Middle frontal gyrus (tissue), 1 donor: ENCODE data around the gene STOM.

ENCODE experiments used
- DNase-seq: peaks from one replicate; pipeline ENCODE4 v3.0.0-alpha.2; 2015; ENCODE audit warnings: low spot score; ENCODE audit errors: extremely low spot score

Gene STOM

DNA sequence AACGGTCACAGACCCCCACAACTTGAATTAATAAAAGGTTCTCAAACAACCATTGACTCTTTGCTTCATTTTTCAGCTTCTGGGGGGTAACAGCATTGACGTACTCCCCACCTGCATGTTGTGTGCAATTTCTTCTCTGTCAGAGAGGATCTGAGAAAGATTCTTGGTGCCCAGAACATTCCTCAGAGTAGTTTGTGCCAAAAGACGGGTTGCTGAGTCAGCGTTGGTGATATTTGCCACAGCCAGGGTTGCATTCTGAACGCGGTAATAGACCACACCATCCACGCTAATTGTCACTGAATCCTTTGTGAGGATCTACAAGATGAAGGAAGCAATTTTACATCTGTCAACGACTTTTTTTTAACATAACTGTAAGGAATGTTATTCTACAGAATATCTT, 21.0 kb downstream of the STOM start:
- DNase-seq = no peak

DNA sequence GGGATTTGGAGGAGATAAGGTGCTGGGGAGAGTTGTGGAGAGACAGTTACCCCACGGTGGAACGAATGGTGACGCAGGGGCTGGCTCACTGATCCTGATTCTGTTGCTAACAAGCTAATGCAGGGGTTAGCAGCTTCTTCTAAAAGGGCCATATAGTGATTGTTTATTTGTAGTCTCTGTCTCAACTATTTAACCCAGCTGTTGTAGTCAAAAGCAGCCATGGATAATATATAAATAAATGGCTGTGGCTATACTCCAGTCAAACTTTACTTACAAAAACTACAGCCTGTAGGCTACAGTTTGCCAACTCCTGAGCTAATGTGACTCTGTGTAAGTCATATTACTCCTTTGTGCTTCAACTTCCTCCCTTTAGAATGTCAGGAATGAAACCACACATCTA, 21.8 kb downstream of the STOM start:
- DNase-seq = no peak

DNA sequence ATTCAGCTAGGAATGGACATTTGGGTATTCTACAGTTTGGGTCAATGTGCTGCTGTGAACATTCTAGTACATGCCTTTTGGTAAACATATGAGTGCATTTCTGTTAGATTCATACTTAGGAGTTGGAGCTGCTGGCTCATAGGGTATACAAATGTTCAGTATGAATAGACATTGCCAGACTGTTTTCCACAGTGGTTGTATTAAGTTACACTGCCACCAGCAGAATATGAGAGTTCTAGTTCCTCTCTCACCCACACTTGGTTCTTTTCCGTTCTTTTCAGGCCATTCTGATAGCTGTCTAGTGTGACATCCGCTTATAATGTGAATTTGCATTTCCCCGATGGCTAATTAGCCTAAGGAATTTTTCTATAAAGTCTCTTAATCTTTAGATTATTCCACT, 25.0 kb downstream of the STOM start:
- DNase-seq = no peak

DNA sequence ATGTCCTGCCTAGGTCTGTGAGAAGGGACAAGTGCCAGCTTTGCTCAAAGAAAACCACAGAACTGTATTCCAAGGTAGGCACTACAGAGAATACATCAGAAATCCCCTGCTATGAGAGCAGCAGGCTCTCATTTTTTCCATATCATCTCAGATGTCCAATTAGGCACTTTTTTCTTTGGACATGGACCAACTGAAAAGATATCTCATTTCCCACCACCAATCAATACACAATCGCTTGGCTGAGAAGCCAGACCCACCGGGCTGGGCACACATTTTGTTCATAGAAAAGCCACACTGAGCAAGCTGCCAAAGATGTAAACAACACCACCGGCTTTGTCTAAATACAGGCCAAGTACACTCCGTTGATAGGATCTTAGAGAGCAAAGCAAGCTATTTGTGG, 25.9 kb downstream of the STOM start:
- DNase-seq = no peak

DNA sequence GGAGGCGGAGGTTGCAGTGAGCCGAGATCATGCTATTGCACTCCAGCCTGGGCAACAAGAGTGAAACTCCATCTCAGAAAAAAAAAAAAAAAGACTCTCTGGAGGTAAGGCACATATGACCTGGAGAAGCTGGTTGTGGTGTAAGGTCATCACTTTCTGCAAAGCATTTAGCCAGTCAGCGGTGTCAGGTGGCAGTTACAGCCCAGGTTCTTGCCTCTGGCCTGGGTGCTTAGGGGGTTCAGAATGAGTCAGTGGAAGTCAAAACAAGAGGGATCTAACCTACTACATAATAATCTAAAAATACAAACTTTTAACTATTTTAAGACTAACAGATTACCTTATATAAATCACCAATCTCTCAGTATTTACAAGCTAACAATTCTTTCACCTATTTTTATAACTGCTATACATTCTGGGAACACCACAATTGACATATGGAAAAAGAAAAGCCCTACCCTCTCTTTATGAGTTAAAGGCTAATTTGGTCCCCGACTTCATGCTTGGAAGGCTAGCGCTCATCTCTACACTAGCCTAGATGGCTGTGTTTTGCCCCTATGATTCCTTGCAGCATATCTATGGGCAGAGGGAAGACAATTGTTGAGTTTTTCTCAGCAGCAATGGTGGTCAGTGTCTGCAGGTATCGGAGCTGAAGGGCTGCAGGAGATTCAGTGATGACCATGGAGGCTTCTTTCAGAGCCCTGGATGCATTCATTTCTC, 29.2 kb downstream of the STOM start:
- DNase-seq = no peak

DNA sequence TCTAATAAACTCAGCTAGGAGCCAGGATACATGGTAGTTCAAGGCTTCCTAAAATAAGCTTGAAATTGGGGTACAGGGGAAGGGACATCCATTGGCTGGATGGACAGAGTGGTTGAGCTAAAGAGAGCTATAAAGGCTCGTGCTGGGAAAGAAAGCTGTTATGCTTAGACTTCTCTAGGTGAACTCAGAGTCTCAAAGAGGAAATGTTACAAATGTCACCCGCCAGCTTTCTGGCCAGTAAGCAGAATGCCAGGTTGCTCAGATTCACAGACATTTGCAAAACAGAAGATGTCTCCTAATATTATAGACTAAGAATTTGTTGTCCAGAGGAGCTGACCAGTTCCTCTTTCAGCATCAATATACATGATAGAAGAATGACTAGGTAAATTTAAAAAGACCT, 30.6 kb downstream of the STOM start:
- no peak for DNase-seq

DNA sequence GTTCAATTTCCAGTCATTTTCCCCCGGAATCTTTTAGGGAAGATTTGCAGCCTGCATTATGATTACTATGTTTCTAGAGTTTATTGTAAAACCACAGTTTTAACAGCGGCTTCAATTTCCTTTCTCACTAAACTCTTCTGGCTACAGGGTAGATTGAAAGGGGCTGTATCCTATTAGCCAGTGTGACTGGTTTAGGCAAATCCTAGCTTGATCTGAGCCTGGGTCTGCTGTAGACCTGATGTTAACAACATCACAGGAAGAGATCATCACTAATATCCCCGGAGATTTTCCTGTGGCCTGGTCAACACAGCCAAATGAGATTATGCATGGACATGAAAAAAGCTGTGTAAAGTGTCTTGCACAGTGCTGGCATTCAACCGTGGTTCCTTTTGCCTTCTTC, 33.4 kb downstream of the STOM start:
- DNase-seq = no peak

DNA sequence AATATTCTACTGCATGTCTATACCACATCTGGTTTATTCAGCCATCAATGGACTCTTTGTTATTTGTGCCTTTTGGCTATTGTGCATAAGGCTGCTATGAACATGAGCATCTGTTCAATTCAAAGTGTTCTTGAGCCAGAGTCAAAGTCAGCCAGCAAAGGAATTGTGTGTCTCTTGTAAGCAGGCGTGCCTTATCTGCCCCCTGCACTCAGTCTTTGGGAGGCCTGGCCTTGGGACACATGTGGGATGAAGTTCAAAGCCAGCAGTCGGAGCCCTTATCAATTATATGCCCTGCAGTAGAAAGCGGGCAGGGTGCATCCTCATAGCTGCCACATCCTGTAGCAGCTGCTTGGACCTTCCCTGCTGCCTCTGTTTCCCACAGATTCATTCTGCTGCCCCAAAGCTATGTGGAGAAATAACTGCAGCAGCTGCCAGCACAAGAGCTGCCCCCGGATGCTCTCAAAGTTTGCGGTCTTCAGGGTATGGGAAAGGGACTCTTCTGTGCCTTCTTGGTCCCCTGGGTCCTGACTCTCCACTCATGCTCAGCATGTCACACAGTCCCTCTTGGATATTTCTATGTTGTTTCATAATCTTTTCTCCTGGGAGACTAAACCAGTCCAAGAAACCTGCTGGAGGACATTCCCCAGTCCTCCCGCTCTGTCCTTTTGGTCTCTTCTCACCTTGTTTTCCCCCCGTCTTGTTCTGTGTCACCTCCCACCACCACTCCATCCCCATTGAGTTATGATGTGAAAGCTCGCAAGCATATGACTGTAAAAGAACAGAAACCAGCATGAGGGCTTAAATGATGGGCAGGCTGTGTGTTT, 35.9 kb downstream of the STOM start:
- DNase-seq = no peak

DNA sequence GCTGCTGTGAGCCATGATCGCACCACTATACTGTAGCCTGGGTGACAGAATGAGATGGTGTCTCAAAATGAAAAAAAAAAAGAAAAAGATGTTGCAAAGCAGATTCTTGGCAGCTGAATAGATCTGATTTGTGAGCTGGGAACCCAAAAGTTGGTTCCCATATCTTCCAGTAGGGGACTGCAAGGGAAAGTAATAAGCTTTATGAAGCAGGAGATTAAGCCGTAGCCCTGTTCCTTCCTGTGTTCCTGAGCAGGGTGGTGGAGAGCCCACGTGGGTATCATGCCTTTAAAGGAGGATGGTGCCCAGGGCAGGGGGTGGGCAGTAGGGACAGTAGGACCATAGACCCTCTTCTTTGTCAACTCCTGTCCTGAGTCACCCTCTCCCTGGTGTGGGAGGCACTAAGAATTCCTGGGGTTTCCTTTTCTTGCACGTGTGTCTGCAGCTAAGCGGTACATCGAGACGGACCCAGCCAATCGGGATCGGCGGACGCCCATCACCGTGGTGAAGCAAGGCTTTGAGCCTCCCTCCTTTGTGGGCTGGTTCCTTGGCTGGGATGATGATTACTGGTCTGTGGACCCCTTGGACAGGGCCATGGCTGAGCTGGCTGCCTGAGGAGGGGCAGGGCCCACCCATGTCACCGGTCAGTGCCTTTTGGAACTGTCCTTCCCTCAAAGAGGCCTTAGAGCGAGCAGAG, 37.9 kb downstream of the STOM start:
- no peak for DNase-seq

DNA sequence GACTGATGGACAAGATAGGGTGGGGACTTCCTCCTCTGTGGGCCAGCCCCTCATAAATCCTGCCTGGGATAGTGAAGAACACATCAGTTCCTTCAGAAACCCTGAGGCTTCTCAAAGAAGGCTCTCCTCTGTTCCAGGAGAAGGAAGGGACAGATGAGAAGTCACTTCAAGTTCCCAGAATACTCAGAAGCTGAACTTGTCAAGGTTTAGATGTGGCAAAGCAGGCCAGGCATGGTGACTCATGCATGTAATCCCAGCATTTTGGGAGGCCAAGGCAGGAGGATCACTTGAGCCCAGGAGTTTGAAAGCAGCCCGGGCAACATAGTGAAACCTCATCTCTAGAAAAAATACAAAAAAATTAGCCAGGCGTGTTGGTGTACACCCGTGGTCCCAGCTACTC, 38.5 kb downstream of the STOM start:
- DNase-seq = no peak

DNA sequence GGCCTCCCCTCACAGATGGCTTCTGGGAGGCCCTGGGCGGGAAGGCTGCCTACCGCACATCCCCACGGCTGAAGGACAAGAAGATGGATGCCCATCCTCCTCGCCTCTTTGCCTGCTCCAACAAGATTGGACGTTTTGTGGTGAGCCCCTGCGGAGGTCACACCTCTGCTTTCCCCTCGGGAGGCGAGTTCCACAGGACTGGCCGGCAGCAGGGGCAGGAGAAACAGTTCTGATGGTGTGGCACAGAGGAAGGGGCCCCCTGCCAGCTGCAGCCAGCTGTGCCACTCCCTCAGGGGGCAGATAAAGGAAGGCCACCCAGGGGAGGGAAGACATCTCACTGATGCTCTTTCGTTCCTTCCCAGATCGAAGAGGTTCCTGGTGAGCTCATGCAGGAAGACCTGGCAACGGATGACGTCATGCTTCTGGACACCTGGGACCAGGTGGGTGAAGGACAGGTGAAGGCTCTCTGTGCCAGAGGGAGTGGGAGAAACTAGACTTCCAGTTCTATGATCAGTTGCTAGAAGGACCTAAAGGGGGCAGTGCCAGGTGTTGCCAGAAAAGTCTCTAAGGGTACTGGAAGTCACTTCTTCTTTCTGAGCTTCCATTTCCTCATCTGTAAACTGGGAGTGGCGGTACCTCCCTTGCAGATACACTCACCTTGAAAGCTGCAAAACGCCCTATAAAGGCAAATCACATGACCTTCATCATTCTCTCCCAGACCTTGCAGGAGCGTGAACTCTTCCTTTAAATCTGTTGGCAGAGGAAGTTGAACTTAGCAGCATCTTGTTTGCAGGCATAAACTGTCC, 41.0 kb downstream of the STOM start:
- no peak for DNase-seq

DNA sequence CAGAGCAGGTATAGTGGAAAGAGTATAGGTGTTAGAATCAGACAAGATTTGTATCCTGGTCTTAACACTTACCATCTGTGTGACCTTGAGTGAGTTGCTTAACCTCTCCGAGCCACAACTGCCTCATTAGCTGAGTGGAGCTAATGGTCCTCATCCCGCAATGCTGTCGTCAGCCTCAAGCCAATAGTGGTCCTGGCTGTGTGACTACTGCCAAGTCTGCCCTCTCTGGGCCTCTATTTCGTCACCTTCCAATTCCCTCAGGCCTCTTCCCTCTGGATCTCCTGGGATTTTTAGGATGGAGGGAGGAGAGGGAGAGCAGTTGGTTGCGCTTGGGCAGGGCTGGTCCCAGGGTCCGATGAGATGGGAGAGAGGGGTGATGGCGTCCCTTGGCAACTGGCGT, 41.6 kb downstream of the STOM start:
- no peak for DNase-seq

DNA sequence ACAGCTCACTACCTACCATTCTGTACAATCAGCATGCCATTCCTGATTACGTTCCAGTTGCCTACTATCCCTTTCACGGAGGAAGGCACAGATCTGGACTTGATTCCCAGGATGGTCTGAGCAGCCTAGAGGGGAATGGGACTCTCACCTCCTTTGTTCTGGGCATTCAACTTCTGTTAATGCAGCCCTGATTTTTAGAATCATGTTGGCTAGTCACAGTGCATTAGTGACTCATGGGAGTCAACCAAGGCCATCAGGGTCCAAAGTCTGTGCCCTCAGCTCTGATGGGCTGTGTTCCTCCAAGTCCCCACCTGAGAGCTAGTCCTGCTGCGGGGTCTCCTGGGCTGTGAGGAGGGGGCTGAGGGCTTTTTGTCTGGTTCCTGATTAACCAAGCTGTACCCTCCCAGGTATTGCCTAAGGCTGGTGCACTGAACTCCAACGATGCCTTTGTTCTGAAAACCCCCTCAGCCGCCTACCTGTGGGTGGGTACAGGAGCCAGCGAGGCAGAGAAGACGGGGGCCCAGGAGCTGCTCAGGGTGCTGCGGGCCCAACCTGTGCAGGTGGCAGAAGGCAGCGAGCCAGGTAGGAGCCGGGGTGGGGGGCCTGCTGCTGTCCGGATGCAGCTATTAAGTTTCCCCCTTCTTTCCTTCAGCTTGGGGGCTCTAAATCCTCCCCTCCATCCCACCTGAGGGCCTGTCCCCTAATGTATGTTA, 43.0 kb downstream of the STOM start:
- no peak for DNase-seq

DNA sequence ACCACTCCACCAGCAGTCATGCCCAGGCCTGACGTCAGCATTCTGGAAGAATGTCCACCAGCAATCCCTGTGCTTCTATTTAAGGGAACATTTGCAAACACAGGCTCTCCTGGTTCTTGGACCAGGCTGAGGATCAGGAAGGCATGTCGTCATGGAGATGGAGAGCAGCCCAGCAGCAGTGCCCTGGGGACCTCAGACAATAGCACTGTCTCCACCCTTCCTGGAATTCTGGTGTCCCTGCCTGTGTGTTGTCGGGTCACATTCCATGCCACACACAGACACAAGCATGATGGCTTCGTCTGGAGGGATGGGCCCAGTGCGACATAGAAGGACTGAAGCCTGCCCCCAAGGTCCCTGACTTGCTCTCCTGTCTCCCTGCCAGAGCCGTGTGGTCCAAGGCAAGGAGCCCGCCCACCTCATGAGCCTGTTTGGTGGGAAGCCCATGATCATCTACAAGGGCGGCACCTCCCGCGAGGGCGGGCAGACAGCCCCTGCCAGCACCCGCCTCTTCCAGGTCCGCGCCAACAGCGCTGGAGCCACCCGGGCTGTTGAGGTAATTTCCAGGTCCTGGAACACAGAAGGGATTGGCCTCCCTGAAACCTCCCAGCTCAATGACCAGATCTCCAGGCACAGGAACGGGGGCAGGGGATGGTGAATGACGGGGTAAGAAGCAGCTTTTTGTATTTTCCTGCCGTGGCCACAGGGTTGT, 43.8 kb downstream of the STOM start:
- DNase-seq = no peak

DNA sequence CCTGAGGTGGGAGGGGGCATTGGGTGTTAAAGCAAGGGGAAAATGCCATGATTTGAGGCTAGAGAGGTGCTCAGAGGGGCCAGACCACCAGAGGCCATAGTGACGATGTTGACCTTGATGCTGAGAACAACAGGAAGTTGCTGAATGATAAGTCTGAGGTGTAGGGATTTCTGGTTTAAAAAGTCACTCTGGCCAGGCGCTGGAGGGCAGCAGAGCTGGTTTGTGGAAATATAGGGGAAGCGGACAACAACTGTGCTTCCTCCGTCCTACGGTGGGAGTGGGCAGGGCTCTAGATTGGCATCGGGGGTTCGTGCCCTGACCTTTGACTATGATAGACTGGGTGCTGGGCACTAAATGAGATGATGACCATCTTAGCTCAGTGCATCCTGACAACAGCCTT, 44.7 kb downstream of the STOM start:
- DNase-seq = no peak

DNA sequence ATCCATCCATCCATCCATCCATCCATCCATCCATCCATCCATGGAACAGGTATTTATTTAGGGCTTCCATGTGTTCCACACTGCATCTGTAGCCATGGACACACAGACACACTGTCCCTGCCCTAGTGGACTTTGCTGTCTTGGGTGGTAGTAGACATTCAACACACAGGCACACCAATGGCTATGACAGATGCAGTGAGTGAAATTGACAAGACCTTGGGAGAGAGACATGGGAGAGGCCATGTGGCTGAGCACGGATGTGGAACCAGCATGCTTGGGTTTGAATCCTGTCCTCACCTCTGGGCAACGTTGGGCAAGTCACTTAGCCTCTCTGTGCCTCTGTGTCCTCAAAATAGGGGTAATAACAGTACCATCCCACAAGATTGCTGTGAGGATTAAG, 45.3 kb downstream of the STOM start:
- no peak for DNase-seq

DNA sequence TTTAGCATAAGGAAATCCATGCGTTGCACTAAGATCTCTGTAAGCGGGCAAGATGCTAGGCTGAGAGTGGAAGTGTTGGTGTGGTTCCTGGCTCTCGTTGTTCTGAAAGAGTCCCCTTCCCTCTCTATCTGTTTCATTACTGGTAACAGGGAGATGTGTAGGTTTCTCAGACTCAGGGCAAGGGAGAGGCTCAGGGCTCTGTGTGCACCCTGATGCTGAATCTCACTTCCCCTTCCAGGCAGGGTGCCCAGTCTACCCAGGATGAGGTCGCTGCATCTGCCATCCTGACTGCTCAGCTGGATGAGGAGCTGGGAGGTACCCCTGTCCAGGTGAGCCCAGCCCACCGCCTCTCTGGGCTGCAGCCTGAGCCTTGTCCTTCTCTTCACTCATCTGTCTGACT, 45.7 kb downstream of the STOM start:
- DNase-seq = no peak

DNA sequence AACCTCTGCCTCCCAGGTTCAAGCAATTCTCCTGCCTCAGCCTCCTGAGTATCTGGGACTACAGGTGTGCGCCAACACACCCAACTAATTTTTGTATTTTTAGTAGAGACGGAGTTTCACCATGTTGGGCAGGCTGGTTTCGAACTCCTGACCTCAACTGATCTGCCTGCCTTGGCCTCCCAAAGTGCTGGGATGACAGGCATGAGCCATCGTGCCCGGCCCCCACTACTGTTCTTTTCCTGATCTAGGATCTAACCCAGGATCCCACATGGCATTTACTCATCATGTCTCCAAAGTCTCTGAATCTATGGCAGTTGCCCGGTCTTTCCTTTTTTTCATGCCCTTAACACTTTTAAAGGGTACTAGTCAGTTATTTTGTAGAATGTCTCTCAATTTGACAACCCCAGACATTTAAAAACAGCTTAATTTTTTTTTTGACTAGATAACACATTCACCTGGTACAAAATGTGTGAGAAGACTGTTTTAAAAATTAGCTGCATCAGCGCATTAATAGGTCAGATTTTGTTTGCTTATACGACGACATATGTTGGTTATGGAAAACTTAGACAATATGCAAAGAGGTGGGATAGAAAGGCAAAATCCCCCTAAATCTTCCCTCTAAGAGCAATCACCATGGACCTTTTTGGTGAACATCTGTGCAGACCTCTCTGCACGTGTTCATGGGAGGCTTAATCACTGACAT, 46.5 kb downstream of the STOM start:
- DNase-seq = no peak

DNA sequence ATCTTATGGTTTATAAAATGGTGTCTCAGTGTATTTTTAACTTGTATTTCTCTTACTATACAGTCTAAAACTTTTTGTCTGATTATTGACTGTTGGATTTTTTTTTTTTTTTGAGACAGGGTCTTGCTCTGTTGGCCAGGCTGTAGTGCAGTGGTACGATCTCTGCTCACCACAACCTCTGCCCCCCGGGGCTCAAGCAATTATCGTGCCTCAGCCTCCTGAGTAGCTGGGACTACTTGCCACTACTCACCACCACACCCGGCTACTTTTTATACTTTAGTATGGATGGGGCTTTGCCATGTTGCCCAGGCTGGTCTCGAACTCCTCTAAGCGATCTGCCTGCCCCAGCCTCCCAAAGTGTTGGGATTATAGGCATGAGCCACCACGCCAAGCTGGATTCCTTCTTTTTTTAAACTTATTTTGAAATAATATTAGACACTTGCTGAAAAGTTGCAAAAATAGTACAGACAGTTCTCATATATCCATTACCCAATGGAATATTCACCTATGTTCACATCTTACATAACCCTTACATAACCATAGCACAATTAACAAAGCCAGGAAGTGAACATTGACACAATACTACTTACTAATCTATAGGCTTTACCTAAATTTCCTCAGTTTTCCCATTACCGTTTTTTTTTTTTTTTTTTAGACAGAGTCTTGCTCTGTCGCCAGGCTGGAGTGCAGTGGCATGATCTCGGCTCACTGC, 47.2 kb downstream of the STOM start:
- no peak for DNase-seq
